Uterus (tissue), 4 donors: ENCODE results near the gene SMARCC1. TPM values are rescaled to one million over a fixed set of nuclear protein-coding genes. Genes with fewer than 3 reads are reported as not detected.

Experiments
- DNase-seq, 2 donors: peaks; one replicate each; pipeline ENCODE4 v3.0.0-alpha.2; 2019 to 2020
- H3K27ac ChIP-seq, 2 donors: fragments of 200-600 bp; sonication (generic); 1 replicate in 1 of 2; 2 replicates in 1 of 2; pipeline ENCODE4 v1.5.1; 2016 to 2018
- H3K27me3 ChIP-seq, 2 donors: fragments of 200-600 bp; sonication (generic); one replicate each; pipeline ENCODE4 v1.5.1; 2018 to 2019; ENCODE audit warnings: control low read depth in 1 of 2
- H3K36me3 ChIP-seq, 2 donors: fragments of 200-600 bp; sonication (generic); one replicate each; pipeline ENCODE4 v1.5.1; 2019; ENCODE audit warnings: control low read depth in 1 of 2
- H3K4me1 ChIP-seq, 2 donors: fragments of 200-600 bp; sonication (generic); one replicate each; pipeline ENCODE4 v1.5.1; 2018 to 2019; ENCODE audit warnings: control low read depth in 1 of 2
- H3K4me3 ChIP-seq, 2 donors: fragments of 200-600 bp; sonication (generic); 1 replicate in 1 of 2; 2 replicates in 1 of 2; pipeline ENCODE4 v1.5.1; 2018 to 2019; ENCODE audit warnings: mild to moderate bottlenecking in 1 of 2
- H3K9me3 ChIP-seq, 2 donors: fragments of 200-600 bp; sonication (generic); one replicate each; pipeline ENCODE4 v1.5.1; 2019; ENCODE audit warnings: control low read depth in 1 of 2
- POLR2A ChIP-seq, 2 donors: fragments of 450-650 bp; IDR thresholded peaks; one replicate each; pipeline ENCODE4 v1.6.1; 2016; ENCODE audit warnings: antibody characterized with exemption in 2 of 2, mild to moderate bottlenecking in 1 of 2, moderate library complexity in 1 of 2
- intact Hi-C: fragments of 100-400 bp; cut with DNase I; formaldehyde crosslinking; loops from one replicate; pipeline ENCODE4 v1.15.1; 2023; ENCODE audit warnings: low total_unique reads
- total RNA-seq, 4 donors: library from RNA; depleted of rRNA in 3 of 4; stranded (reverse); fragments of >200 nt in 3 of 4; gene quantifications; one replicate each; pipeline versions ENCODE4 v1.1.0 to v1.2.4, GENCODE V29; 2014 to 2023
- TF ChIP-seq, protein P1 (sequence below), 4 experiments: fragments of 200-600 bp in 2 of 4; fragments of 450-650 bp in 2 of 4; sonication (generic) in 2 of 4; IDR thresholded peaks; one replicate each; pipeline ENCODE4 v1.5.1; 2016 to 2019; ENCODE audit warnings: antibody characterized with exemption in 4 of 4, mild to moderate bottlenecking in 2 of 4, moderate library complexity in 1 of 4
- donor health status: DM: yes; HTN: yes; CAD: no.

SMARCC1 gene
- total RNA-seq, 4 donors from 2014 or later, result 23.8 to 61.0 (median 45.5) TPM

- Histone ChIP-seq H3K9me3 (no peaks in the 10 kb centered on the region), H3K4me3 (no peak overlapping the region), H3K36me3 (no peaks in the 10 kb centered on the region), H3K27me3 (no peaks in the 10 kb centered on the region), H3K27ac (no peak overlapping the region), H3K4me1 (no peaks in the 10 kb centered on the region)
- DNase-seq, result no peak
- TF ChIP-seq, protein P1, sequence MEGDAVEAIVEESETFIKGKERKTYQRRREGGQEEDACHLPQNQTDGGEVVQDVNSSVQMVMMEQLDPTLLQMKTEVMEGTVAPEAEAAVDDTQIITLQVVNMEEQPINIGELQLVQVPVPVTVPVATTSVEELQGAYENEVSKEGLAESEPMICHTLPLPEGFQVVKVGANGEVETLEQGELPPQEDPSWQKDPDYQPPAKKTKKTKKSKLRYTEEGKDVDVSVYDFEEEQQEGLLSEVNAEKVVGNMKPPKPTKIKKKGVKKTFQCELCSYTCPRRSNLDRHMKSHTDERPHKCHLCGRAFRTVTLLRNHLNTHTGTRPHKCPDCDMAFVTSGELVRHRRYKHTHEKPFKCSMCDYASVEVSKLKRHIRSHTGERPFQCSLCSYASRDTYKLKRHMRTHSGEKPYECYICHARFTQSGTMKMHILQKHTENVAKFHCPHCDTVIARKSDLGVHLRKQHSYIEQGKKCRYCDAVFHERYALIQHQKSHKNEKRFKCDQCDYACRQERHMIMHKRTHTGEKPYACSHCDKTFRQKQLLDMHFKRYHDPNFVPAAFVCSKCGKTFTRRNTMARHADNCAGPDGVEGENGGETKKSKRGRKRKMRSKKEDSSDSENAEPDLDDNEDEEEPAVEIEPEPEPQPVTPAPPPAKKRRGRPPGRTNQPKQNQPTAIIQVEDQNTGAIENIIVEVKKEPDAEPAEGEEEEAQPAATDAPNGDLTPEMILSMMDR (IDR thresholded peaks at IDR 0.05), result no peak
- no peak for TF ChIP-seq POLR2A (IDR thresholded peaks at IDR 0.05)
- intact Hi-C loops, result no loop called here
Measured at GRCh38 chr3:47590216-47590615, 191.5 kb downstream of the SMARCC1 start.

- DNase-seq, result no peak
- TF ChIP-seq POLR2A (IDR thresholded peaks at IDR 0.05), result no peak
- TF ChIP-seq, protein P1 (IDR thresholded peaks at IDR 0.05), result no peak
- Histone ChIP-seq H3K36me3 (no peaks in the 10 kb centered on the region), H3K4me3 (no peak overlapping the region), H3K27me3 (no peaks in the 10 kb centered on the region), H3K27ac (no peak overlapping the region), H3K9me3 (no peaks in the 10 kb centered on the region), H3K4me1 (no peaks in the 10 kb centered on the region)
- intact Hi-C loops, result no loop called here
Measured at GRCh38 chr3:47588587-47588986, 193.1 kb downstream of the SMARCC1 start.

GRCh38 chr3:47588053-47588452 is 193.6 kb downstream of the SMARCC1 start:
- H3K4me3 ChIP-seq, result no peak overlapping the region
- no peak for DNase-seq
- TF ChIP-seq POLR2A (IDR thresholded peaks at IDR 0.05), result no peak
- TF ChIP-seq, protein P1 (IDR thresholded peaks at IDR 0.05), result no peak
- H3K36me3 ChIP-seq, result no peaks in the 10 kb centered on the region
- no peak overlapping the region for H3K27ac ChIP-seq
- intact Hi-C loops, result no loop called here
- no peaks in the 10 kb centered on the region for H3K27me3 ChIP-seq
- H3K9me3 ChIP-seq, result no peaks in the 10 kb centered on the region
- no peaks in the 10 kb centered on the region for H3K4me1 ChIP-seq

GRCh38 chr3:47586746-47587145 is 194.9 kb downstream of the SMARCC1 start:
- TF ChIP-seq POLR2A (IDR thresholded peaks at IDR 0.05), result no peak
- TF ChIP-seq, protein P1 (IDR thresholded peaks at IDR 0.05), result no peak
- intact Hi-C loops, result no loop called here
- Histone ChIP-seq H3K9me3 (no peaks in the 10 kb centered on the region), H3K4me1 (no peaks in the 10 kb centered on the region), H3K4me3 (no peak overlapping the region), H3K36me3 (no peaks in the 10 kb centered on the region), H3K27ac (no peak overlapping the region), H3K27me3 (no peaks in the 10 kb centered on the region)
- no peak for DNase-seq

DNA sequence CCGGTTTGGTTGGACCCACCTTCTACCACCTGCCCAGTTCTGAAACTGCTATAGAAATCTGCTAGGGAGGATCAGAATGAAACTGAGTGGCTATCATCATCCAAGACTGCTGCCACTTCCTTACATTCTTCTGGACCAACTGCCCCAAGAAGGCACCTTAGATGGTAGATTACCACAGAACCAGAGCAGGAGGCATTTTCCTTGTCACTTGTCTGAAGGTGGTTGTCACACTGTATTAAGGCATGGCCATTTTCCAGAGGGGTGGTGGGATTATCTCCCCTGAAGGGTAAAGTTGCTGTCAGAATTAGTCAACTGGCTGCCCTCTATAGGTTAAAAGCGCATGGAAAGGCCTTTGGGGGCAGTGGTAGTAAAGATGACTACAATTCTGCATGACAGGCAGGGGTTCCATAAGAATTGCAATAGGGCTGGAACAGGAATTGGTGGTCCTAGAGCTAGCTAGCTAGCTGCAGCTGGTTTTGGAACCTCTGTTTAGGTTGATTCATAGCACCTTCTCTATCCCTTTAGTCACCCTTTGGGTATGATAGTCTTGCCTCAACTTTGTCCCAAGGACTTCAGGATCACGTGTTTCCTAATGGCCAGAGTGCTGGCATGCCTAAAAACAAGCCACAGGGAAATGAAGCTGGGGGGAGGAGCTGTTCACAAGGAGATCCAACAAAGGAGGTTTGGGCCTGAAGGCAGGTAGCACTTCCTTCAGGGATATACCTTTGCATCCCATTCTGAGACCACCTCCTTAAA is 198.2 kb downstream of the SMARCC1 start:
- Histone ChIP-seq H3K27ac (no peak overlapping the region), H3K4me3 (no peak overlapping the region), H3K27me3 (no peaks in the 10 kb centered on the region), H3K9me3 (no peaks in the 10 kb centered on the region), H3K4me1 (no peaks in the 10 kb centered on the region), H3K36me3 (no peaks in the 10 kb centered on the region)
- TF ChIP-seq, protein P1 (IDR thresholded peaks at IDR 0.05), result no peak
- no peak for TF ChIP-seq POLR2A (IDR thresholded peaks at IDR 0.05)
- intact Hi-C loops, result no loop called here
- DNase-seq, result no peak
